Spleen (tissue), 11 donors: ENCODE data around the gene FAF1. TPM values are rescaled to one million over a fixed set of nuclear protein-coding genes. Genes with fewer than 3 reads are reported as not detected.
"Not testable (repeated sequence)": the region's sequence is repeated elsewhere in the genome, so short reads cannot be mapped to it uniquely, and the experiment has no call there.

ENCODE experiments used
- DNase-seq: peaks from one replicate; pipeline ENCODE4 v3.0.0-alpha.2; 2020
- H3K27ac ChIP-seq, 8 donors: fragments of 200-600 bp; sonication (generic) in 7 of 8; 1 replicate in 4 of 8; 2 replicates in 4 of 8; pipeline versions ENCODE4 v1.5.0 to v1.8.0; 2016 to 2021; ENCODE audit warnings: inconsistent platforms in 4 of 8, mild to moderate bottlenecking in 4 of 8, moderate library complexity in 1 of 8
- H3K27me3 ChIP-seq, 7 donors: fragments of 200-600 bp; sonication (generic) in 6 of 7; replicated peaks in 1 of 7; 1 replicate in 4 of 7; 2 replicates in 3 of 7; pipeline versions ENCODE4 v1.5.0 to v1.8.0; 2016 to 2021; ENCODE audit warnings: inconsistent platforms in 3 of 7, mild to moderate bottlenecking in 1 of 7
- H3K36me3 ChIP-seq, 6 donors: fragments of 200-600 bp; sonication (generic) in 5 of 6; 1 replicate in 4 of 6; 2 replicates in 2 of 6; pipeline versions ENCODE4 v1.5.0 to v1.8.0; 2016 to 2021; ENCODE audit warnings: inconsistent platforms in 2 of 6
- H3K4me1 ChIP-seq, 6 donors: fragments of 200-600 bp; sonication (generic) in 5 of 6; 1 replicate in 3 of 6; 2 replicates in 3 of 6; pipeline versions ENCODE4 v1.5.0 to v1.8.0; 2016 to 2021; ENCODE audit warnings: inconsistent platforms in 3 of 6
- H3K4me3 ChIP-seq, 8 donors: fragments of 200-600 bp; sonication (generic) in 7 of 8; 1 replicate in 4 of 8; 2 replicates in 4 of 8; pipeline versions ENCODE4 v1.5.0 to v1.8.0; 2016 to 2021; ENCODE audit warnings: inconsistent platforms in 4 of 8, mild to moderate bottlenecking in 4 of 8, moderate library complexity in 2 of 8
- H3K9me3 ChIP-seq, 8 donors: fragments of 200-600 bp; sonication (generic) in 7 of 8; 1 replicate in 4 of 8; 2 replicates in 4 of 8; pipeline versions ENCODE4 v1.5.0 to v1.8.0; 2016 to 2021; ENCODE audit warnings: inconsistent platforms in 4 of 8
- CTCF ChIP-seq, 11 experiments: fragments of 200-600 bp in 7 of 11; fragments of 450-650 bp in 4 of 11; sonication (generic) in 4 of 11; IDR thresholded peaks in 8 of 11; conservative IDR thresholded peaks in 3 of 11; 1 replicate in 7 of 11; 2 replicates in 4 of 11; pipeline versions ENCODE4 v1.4.0 to v1.8.0; 2016 to 2021; ENCODE audit warnings: antibody characterized with exemption in 11 of 11, inconsistent platforms in 4 of 11, mild to moderate bottlenecking in 1 of 11
- POLR2A ChIP-seq, 3 donors: fragments of 450-650 bp; IDR thresholded peaks; one replicate each; pipeline ENCODE4 v1.5.1; 2017; ENCODE audit warnings: antibody characterized with exemption in 3 of 3, mild to moderate bottlenecking in 1 of 3
- POLR2AphosphoS5 ChIP-seq, 3 donors: sonication (generic); formaldehyde crosslinking; IDR thresholded peaks; one replicate each; pipeline ENCODE4 v1.5.1; 2017; ENCODE audit warnings: antibody characterized with exemption in 3 of 3
- WGBS, 5 donors: extraction: QIAGEN DNeasy Blood & Tissue Kit in 3 of 5; methylation state at CpG; one replicate each; pipeline versions ENCODE4 v1.1.5 to v1.1.7; 2013 to 2018; 5-methylcytosine and 5-hydroxymethylcytosine counted together
- intact Hi-C: fragments of 100-400 bp; cut with DNase I; formaldehyde crosslinking; loops from one replicate; pipeline ENCODE4 v1.15.0; 2023; ENCODE audit warnings: low total_unique reads
- polyA plus RNA-seq, 3 donors: library from polyadenylated mRNA; stranded (reverse); fragments of 200-250 nt; gene quantifications; one replicate each; pipeline ENCODE4 v1.2.1, GENCODE V29; 2013
- total RNA-seq, 7 donors: library from RNA; depleted of rRNA in 3 of 7; stranded (reverse); fragments of >200 nt in 3 of 7; fragmentation: NEBNext Ultra II Directional in 4 of 7; extraction: Animal tissue kit (Norgen Biotek cat#: 25700) in 4 of 7; gene quantifications; one replicate each; pipeline versions ENCODE4 v1.1.0 to v1.2.1, GENCODE V29; 2016 to 2021
- donor health status: healthy with polysubstance abuse.
- donor health status: DM: no; HTN: no; CAD: no; lungs with moderate emphysema.
- donor health status: DM: no; HTN: no; CAD: no.
- donor health status: Bipolar disorder and iron deficiency.
- donor health status: healthy.
- donor health status: DM: no; HTN: no; CAD: no.
- donor health status: DM: yes; HTN: yes; CAD: no.

FAF1 gene
- total and polyA plus RNA-seq, 10 donors: 16.7 to 58.7 (median 40.0) TPM

GRCh38 chr1:50959303-50959912 lies 659 bp downstream of the FAF1 start:
- 0 to 1% (median 0%) methylated on average over 38 of the region's 38 CpGs for WGBS, 5 donors
- Histone ChIP-seq H3K9me3 (no peaks in the 10 kb centered on the region), H3K4me1 (peaks cover 8 to 61% (median 33%) of the 10 kb centered on the region in 6 donors), H3K36me3 (no peaks in the 10 kb centered on the region), H3K27ac (peak overlapping the region; percentile 64 to 92 (median 88)), H3K27me3 (no peaks in the 10 kb centered on the region), H3K4me3 (peak overlapping the region; percentile 46 to 91 (median 70))
- TF ChIP-seq CTCF (IDR thresholded peaks at IDR 0.05 in 8 of 11, conservative IDR thresholded peaks at IDR 0.05 in 3 of 11) (no peak), POLR2AphosphoS5 (IDR thresholded peaks at IDR 0.05) (no peak), POLR2A (IDR thresholded peaks at IDR 0.05) (no peak)
- intact Hi-C loops: no loop called here
- no peak for DNase-seq

- no peak overlapping the region for H3K27ac ChIP-seq
- no peak overlapping the region for H3K4me3 ChIP-seq
- no peak for DNase-seq
- H3K36me3 ChIP-seq: no peaks in the 10 kb centered on the region
- WGBS, 5 donors: 54 to 75% (median 60%) methylated on average over 1 of the region's 1 CpG
- TF ChIP-seq POLR2AphosphoS5 (IDR thresholded peaks at IDR 0.05): no peak
- no peak for TF ChIP-seq CTCF (IDR thresholded peaks at IDR 0.05 in 8 of 11, conservative IDR thresholded peaks at IDR 0.05 in 3 of 11)
- no peak for TF ChIP-seq POLR2A (IDR thresholded peaks at IDR 0.05)
- no peaks in the 10 kb centered on the region for H3K9me3 ChIP-seq
- no peaks in the 10 kb centered on the region for H3K27me3 ChIP-seq
- H3K4me1 ChIP-seq: peaks cover 8 to 61% (median 23%) of the 10 kb centered on the region in 6 donors
- intact Hi-C loops: no loop called here
These were observed 5.0 kb downstream of the FAF1 start for GRCh38 chr1:50955116-50955515.

GRCh38 chr1:50952566-50952965 lies 7.5 kb downstream of the FAF1 start:
- peaks cover 0 to 52% (median 11%) of the 10 kb centered on the region in 6 donors for H3K4me1 ChIP-seq
- H3K36me3 ChIP-seq, DNase-seq, H3K27me3 ChIP-seq, H3K9me3 ChIP-seq, H3K4me3 ChIP-seq, intact Hi-C loops, H3K27ac ChIP-seq: not testable (repeated sequence)
- WGBS, 5 donors: 94 to 97% (median 95%) methylated on average over 20 to 31 of the region's 31 CpGs

GRCh38 chr1:50950396-50950795 lies 9.7 kb downstream of the FAF1 start:
- no peak for DNase-seq
- intact Hi-C loops: no loop called here
- Histone ChIP-seq H3K9me3 (no peaks in the 10 kb centered on the region), H3K27me3 (no peaks in the 10 kb centered on the region), H3K4me3 (no peak overlapping the region), H3K27ac (no peak overlapping the region), H3K4me1 (peaks cover 0 to 44% (median 11%) of the 10 kb centered on the region in 6 donors), H3K36me3 (no peaks in the 10 kb centered on the region)
- no peak for TF ChIP-seq CTCF (IDR thresholded peaks at IDR 0.05 in 8 of 11, conservative IDR thresholded peaks at IDR 0.05 in 3 of 11)
- TF ChIP-seq POLR2A (IDR thresholded peaks at IDR 0.05): no peak
- TF ChIP-seq POLR2AphosphoS5 (IDR thresholded peaks at IDR 0.05): no peak
- WGBS, 5 donors: 53 to 85% (median 78%) methylated on average over 1 of the region's 1 CpG
